SHP77 treated with DMSO at 0.1 percent for 48 hours (cell line): Measurements from ENCODE around the gene UPK3A.

ENCODE experiments used
- DNase-seq: peaks from one replicate; lab custom pipeline; 2025; lab: John Stamatoyannopoulos, UW

Gene UPK3A

DNA sequence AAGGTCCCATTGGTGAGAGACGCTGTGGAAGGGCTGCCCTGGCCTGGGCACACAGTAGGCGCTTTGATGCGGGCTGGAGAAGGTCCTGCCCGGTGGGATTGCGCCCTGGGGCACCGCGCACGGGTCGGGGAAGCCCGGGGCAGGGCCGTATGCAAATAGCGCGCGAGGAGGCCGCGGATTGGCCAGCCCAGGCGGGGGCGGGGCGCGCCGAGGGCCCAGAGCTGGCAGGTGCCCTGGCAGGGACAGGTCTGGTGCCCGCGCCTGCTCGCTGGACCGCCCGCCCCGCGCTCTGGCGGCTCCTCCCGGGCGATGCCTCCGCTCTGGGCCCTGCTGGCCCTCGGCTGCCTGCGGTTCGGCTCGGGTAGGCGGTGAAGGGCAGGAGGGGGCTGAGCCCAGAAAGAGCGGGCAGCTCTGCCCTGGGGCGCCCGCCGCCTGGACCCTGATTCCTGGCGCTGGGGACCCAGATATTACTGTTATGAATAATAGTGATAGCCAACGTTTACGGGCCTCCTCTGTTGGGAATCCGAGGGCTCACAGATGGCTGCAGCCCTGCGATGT, at the start of gene UPK3A:
UPK3A (plus strand) TSS at position 245 of the 558 bp plus-strand sequence; CDS start at position 310, 65 bp downstream.
- DNase-seq = peak; percentile 15

DNA sequence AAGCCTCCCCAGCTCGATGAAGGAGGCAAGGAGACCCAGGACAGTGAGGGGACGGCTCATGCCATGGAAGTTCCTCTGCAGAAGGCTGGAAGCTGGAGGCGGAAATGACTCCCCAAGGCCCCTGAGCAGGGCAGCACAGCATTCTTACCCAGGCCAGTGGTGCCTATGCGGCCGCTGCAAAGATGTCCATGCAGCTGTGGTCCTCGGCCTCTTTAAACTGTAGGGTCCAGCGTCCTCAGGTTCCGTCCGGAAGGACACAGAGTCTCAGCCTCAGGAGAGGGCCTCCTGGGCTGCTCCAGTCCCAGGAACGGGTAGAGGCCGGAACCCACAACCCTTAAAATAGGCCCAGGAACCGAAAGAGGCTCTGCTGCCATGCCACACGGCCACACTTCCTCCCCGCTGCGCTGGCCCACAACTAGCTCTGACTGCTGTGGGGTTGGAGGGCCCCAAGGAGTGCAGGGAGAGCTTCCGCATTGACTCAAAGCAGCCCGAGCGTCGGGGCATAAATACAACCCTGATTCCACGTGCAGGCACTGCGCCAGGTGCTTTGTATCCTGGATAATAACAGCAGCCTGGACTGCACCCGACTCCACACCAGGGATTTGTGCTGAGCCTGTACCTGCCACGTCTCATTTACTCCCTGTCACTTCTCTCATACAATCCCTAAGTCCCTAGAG, 49.5 kb upstream of the UPK3A start:
- DNase-seq = no peak

DNA sequence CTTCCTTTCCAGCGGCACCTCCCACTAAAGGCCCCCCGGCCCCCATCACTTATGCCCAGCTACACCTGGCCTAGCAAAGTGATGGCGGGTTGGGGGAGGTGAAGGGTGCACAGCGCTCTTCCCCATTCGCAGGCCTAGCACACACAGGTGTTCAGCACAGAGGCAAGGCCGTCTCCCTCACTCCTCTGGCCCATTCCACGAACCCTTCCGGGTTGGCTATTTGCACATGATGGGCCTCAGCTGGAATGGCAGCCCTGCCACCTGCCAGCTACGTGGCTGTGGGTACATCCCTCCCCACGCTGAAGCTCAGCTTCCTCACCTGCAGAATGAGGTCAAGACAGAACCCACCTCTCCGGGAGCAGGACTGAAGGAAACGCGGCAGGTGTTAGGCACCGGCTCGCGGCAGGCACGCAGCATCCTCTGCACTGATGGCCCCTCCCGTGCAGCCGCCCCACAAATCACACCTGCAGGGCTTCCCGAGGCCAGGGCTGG, 48.9 kb upstream of the UPK3A start:
- DNase-seq = no peak

DNA sequence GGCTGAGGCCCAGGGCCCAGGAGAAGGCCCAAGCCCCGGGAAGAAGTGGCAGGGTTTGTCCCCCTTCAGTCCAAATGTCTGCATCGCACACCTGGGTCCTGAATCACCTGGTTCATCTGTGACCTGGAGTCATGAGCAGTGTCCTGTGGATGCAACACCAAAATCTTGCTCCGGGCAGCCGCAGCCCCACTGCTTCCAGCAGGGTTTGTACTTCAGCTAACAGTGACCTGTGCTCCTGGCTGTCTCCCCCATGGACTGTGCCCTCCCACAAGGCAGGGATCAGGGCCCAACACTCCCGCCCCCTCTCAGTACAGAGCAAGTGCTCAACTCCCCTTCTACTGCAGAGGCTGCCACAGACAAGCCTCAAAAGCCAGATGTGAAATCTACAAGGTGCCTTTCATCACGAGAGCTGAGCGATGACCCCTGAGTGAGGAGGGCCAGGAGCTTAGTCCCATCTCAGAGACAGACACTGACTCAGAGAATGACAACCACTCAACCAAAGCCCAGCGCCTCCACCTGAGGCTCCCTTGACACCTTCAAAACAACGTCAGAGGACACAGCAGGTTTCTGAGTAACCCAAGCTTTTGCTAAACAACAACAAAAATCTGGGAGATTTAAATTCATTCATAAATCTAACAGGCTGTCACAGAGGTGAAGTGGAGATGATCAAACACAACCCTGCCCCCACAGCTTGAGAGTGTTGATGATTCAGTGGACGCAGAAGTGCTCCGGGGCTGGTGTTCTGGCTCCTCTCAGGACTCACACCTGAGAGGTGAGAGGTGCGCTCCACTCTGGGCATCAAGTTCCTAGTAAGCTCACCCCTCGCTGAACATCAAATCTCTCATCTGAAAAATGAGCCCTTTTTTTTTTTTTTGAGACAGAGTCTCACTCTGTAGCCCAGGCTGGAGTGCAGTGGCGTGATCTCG, 47.4 kb upstream of the UPK3A start:
- DNase-seq = no peak

DNA sequence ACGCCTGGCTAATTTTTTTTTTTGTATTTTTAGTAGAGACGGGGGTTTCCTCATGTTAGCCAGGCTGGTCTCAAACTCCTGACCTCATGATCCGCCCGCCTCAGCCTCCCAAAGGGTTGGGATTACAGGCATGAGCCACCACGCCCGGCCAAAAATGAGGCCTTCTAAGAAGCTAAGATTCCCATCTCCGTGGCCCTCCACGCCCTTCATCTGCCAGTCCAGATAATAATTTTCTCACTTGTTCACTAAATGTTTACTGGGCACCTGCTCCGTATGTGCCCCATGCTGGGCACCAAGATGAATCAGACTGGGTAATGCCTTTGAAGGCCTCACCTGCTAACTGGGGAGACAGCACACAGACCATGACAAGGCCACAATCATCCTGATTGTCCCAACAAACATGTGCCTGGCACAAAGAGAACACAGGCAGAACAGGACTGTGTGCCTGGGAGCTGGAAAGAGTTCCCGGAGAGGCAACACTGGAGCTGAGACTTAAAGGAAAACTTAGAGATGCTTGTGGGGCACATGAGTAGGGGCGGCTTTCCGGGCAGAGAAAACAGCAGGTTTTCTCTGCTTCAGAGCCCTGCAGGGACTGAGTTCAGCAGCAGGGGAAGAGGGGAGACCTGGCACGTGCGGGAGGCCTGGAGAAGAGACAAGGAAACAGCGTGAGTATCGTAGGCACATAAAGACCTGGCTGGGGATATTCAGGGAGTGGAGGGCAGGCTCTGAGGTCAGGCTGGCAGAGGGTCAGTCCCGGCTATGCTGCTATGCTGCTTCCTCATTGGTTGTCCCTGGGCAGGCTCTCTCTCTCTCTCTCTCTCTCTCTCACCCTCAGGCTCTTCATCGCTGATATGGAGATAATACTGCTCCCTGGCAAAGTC, 46.4 kb upstream of the UPK3A start:
- no peak for DNase-seq

DNA sequence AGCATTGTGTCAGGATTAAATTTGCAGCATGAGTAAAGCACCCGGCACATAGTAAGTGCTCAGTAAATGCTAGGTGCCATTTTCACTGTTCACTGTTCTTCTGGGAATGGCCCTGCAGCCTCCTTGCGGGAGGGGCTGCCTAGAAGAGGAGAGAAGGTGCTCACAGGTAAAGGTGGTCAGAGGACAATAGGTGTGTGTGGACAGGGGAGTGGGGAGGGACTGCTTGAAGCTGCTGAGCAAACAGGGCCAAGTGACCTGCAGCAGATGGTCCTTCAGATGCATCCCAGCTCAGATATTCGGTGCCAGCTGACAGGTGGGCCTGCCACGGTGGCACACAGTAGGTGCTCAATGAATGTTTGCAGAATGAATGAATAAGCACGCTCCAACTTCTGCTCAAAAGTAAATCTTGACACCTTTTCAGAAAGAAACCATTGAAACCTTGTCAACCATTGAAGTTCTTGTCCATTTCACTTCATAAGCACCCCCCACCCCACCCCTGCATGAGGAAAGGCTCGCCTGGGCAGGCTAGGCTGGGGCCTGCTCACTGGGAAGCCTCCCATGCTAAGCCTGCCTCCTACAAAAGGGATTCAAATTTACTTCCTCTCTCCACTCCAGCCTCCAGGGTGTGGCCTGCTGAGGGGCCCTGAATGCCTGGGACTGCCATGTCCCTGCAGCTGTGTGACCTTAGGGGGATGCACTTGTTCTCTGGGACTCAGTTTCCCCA, 45.6 kb upstream of the UPK3A start:
- no peak for DNase-seq

DNA sequence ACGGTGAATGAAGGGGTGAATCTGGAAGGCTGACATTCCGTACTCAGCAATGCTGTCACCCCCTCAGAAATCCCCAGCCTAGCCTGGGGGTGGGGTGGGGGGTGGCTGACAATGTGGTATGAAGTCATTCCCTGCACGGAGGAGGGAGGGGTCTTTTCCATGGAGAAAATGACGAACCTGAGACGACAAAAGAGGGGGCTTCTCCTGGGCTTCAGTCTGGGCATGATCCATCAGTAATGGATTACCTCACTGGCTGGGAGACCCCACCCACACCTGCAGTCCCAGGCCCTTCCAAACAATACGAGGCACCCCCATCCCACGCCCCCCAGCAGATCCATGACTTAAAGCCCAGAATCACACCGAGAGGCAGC, 45.1 kb upstream of the UPK3A start:
- DNase-seq = no peak

DNA sequence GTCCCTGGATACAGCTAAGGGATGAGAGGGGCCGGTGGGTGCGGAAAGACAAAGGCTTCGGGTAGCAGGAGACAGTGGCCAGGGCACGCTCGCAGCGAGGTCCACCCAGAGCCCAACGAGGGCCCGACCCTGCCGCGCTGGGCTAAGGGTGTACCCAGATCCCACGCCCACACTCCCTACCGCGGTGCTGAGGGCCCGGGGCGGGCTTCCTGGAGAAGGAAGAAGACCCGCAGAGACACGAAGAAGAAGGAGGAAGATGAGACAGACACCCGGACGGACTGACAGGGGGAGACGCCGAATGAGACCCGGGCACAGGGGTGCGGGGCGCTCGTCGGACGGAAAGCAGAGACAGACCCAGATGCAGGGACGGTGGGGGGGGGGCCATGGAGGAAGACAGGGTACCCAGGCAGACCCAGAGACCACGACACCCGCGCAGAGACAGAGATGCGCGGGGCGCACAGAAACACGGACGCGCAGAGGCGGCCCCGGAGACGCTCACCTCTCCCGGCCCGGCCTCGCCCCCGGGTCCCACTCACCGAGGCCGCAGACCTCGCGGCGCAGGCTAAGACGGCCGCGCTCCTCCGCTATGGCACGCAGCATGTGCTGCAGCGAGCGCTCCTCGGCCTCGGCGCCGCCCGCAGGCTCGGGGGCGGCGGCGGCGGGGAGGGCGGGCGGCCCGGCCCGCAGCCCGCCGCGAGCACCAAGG, 44.5 kb upstream of the UPK3A start:
- DNase-seq = no peak

DNA sequence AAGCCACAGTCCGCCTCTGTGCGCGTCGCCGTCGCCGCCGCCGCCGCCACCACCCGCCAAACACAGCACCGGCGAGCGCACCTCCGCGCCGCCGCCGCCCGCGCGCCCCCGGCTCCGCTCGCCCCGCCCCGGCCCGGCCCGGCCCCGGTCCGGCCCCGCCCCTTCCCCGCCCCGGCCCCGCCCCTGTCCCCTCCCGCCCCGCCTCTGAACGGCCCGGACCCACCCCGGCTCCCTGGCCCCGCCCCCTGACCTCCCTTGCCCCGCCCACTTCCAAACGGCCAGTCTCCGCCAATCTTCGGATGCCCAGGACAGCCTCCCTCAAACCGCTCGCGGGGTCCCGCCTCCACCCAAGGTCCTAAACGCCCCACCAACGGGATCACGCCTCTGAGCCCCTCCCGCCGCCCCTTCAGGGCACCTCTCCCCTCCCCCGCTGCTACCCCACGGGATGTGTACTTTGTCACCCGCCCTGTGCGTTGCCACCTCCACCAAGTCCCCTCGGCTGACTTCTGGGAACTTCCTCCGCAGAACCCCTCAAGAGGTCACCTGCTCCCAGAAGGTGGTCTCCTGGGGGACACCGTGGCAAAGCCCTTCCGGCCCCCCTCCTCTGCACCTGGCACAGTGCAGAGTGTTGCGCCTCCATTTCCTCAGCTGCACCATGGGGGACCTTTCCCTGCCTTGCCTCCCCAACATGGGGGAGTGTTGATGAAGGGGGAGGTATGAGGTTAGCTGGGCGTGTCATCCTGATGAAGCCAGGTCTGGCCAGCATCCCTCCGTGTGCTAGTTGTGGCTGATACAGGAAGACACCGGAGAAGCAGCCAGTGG, 43.7 kb upstream of the UPK3A start, which contains the start of gene KIAA0930:
KIAA0930 (minus strand) TSS at position 85 of the 822 bp plus-strand sequence. CDS start 191 bp downstream, outside the sequence.
- DNase-seq = no peak

DNA sequence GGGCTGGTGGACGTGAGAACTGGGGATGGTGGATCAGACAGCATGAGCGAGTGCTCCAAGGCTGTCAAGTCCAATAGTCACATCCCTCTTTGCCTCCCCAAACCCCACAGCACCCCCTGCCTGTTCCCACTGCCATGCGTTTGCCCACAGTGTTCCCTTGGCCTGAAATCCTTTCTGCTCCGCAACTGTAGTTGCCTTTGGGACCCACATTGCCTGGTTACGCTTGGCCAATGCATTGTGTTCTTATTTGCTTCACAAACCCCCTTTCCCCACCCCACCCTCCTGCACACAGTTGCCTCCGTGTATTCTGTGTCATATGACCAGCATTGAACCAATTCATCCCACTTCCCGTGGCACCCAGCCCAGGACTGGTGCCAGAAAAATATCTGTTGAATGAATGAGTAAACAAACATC, 42.0 kb upstream of the UPK3A start:
- DNase-seq = peak; percentile 23

DNA sequence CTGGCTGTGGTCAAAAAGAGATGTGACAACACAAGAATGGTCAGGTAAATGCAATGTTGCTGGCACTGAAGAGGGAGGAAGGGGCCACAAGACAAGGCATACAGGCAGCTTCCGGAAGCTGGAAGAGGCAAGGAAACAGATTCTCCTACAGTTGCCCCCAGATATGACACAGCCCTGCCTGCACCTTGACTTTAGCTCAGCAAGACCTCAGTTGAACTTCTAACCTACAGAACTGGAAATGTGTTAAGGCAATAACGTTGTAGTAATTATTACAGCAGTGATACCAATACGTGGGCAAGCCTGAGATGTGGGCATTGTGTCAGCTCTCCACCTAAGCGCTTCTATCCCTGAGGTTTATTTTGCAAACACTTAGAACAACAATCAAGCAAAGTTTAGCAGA, 39.8 kb upstream of the UPK3A start:
- DNase-seq = no peak

DNA sequence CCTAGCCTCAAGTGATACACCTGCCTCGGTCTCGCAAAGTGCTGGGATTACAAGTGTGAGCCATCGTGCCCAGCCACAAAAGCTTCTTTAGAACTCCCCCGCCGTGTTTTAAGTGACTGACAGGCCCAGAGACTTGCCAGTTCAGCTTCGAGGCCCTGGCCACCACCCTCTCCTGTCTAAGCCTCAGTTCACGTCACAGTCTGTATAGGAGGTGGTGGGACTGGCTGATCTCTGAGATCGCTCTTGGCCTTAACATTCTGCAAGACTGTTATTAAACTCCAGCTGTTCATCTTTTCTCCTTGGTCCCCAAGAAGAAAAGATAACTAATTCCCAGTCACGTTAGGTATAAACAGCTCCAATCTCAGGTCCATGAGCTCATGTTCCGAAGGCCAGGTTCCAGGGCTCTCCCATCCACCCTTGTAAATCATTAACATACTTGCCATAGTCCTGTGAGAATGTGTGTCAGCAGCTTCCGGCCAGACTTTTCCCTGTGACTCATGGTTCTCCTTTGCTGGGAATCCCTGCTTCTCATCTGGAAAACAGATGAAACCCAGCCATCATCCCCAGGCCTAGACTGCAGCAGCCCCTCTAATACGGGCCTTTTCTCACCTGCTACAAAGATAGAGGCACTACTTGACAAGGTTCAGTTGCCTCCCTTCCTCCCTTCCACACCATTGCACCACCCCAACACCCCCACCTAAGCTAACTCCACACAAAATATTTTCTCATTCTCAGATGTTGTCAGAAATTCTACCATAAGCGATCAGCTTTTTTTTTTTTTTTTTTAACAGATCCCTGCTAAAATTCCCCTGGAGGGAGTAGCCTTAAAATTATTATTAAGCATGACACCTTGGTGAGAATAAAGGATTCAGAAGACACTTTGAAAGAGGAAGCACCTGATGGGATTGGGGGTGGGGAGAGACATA, 38.4 kb upstream of the UPK3A start:
- no peak for DNase-seq

DNA sequence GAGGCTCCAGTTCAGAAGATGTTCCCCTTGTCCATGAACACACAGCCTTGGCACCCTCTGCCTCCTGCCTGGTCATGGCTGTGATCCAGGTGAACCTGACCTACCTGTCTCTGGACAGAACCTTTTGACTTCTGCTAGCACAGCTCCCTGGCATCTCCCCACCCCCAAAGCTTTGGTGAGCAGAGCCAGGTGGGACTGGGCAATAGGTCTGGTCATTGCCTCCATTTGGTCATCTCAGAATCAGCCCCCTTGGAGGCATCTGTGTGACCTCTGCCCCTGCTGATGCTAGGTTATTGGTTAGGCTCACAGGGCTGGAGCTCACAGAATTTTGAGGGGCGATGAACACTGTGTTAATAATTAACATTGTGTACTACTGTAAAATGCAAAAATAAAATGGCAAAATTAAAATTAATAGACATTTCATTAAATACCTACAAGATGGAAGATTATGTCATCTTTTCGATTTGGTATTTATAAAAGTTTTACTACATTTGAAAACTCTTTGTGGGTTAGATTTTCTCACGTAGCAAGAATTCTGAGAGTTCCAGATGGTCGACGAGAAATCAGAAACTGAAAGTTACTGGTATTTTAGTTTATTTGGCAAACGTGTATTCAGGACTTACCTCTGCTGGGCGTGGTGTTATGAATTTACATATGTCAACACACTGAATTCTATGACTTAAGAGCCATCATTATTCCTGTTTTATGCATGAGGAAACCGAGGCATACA, 35.8 kb upstream of the UPK3A start:
- no peak for DNase-seq

DNA sequence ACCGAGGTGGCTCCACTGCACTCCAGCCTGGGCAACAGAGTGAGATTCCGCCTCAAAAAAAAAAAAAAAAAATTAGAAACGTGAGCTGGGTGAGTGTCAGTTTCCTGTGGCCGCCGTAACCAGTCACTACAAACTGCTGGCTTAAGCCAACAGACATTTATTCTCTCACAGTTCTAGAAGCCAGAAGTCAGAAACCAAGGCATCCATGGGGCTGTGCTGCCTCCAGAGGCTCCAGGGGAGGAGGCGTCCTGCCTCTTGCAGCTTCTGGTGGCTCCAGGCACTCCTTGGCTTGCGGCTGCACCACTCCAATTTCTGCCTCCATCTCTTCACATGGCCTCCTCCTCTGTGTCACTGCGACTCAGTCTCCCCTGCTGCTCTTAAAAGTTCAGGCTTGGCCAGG, 32.9 kb upstream of the UPK3A start:
- DNase-seq = no peak

DNA sequence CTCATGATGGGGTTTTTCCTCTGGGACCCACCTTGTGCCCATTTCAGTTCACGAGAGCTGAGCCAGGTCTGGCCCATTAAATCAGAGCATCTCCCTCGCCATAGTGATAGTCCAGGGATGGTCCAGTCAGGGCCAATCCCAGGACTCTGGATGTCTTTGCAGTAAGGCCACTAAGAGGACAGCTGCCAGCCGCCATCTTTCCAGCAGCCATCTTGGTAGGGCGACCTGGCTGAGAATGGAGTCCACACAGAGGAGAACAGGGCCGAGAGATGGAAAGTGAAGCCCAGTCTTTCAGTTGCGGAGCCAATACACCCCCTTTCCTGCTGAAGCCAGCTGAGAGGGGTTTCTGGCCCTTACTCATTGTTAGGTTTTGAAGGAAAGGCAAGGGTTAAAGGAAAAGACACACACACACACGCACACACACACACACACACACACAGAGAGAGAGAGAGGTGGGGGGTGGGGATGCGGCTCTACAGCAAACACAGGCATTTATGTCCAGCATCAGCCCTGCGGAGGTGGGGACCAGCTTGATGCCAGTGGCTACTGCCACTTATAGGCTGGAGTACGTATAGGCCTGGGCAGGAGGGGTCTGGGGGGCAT, 31.6 kb upstream of the UPK3A start:
- no peak for DNase-seq

DNA sequence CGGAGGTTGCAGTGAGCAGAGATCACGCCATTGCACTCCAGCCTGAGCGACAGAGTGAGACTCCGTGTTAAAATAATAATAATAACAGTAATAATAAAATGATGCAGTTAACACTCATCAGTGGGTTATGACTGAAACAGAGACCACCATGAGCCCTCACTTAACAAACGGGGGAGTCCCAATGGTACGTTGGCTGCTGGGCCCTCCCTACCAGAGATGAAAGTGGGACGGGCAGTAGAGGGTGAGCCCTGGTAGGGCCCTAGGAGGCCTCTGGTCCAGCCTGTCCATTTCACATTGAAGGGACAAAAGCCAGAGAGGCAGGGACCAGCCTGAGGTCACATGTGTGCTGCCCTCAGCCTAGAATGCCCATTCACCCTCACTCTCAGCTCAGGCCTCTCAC, 30.4 kb upstream of the UPK3A start:
- no peak for DNase-seq

DNA sequence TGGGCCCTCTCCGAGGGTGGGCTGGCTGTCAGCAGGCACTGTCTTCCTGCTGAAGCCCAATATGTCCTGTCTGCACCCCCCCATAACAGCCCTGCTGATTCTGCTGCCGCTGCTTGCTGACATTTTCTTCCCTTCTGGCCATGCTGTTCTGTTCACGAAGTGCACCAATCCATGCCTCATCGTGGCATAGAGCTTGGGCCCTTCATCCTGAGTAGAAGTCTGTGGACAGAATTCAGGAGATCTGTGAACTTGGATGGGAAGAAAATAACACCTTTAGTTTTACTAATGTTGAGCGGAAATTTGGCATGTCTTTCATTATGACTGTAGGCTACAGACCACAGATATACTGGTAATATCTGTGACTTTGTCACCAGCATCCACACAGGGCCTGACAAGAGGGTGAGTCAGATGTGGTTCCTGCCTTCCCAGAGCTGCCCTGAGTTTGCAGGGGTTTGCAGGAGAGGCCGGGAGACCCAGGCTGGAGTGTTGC, 29.9 kb upstream of the UPK3A start:
- no peak for DNase-seq
